ENCODE data around the gene HOXB3. TPM values are rescaled to one million over a fixed set of nuclear protein-coding genes. Genes with fewer than 3 reads are reported as not detected.

Gene HOXB3
- polyA plus RNA-seq, 1 of the 3 experiments (the other 2 are of a cell fraction): 0.46 TPM

DNA sequence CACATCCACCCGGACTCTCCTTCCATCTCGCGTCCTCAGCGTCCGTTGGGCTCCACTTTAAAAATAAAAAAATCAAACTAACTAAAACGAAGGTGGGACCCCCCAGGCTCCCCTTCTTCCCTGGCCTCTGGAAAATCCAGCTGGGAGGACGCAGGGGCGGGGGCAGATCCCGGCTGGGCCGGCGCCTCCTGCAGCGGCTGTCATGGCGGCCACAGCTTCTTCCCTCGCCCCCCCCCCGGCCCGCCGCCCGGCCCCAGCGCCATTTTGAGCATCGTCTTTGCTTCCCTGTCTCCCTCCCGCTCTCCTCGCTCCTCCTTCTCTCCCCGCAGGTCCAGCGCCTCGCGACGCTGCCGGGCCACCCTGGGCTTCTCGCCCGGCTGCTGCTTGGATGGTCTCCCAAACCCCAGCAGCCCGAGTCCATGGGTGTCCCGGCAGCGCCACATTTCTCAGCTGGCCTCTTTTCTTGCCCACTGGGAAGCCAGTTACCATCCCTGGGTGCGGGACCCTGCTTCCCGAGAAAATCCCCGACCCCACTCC is 48.4 kb downstream of the HOXB3 start:
- H3K79me2 ChIP-seq (ENCODE audit: insufficient read depth): no peaks in the 10 kb centered on the region
- peaks cover 12% of the 10 kb centered on the region for H3F3A ChIP-seq (replicated peaks; ENCODE audit: insufficient read depth)
- no peaks in the 10 kb centered on the region for H3K4me1 ChIP-seq (ENCODE audit: control insufficient read depth in 1 of 2, insufficient read depth in 2 of 2, low read depth in 1 of 2, low read length in 1 of 2)
- H3K9me3 ChIP-seq: no peaks in the 10 kb centered on the region
- 40% methylated on average over 33 of the region's 36 CpGs for WGBS (ENCODE audit: low lambda C conversion rate)
- no peak for TF ChIP-seq ELF1 (IDR thresholded peaks at IDR 0.05)
- TF ChIP-seq, protein P1, sequence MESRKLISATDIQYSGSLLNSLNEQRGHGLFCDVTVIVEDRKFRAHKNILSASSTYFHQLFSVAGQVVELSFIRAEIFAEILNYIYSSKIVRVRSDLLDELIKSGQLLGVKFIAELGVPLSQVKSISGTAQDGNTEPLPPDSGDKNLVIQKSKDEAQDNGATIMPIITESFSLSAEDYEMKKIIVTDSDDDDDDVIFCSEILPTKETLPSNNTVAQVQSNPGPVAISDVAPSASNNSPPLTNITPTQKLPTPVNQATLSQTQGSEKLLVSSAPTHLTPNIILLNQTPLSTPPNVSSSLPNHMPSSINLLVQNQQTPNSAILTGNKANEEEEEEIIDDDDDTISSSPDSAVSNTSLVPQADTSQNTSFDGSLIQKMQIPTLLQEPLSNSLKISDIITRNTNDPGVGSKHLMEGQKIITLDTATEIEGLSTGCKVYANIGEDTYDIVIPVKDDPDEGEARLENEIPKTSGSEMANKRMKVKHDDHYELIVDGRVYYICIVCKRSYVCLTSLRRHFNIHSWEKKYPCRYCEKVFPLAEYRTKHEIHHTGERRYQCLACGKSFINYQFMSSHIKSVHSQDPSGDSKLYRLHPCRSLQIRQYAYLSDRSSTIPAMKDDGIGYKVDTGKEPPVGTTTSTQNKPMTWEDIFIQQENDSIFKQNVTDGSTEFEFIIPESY (IDR thresholded peaks at IDR 0.05; ENCODE audit: borderline replicate concordance, low read depth): no peak
- peak; percentile 72; the same call in 1 of the 2 replicates for TF ChIP-seq YY1 (IDR thresholded peaks at IDR 0.05; ENCODE audit: low read depth)
- TF ChIP-seq GABPA (IDR thresholded peaks at IDR 0.05; ENCODE audit: low read depth): no peak
- TF ChIP-seq RAD21 (IDR thresholded peaks at IDR 0.05; ENCODE audit: low read length): no peak
- ChIA-PET POLR2A (no interaction called here), CTCF (interaction anchor here (0.6 to 1.9 kb wide), 3 partner anchors 13 to 383 kb away, joined by 3 to 4 read pairs (median 4); no protein-coding TSS in a partner anchor)
- H3K4me3 ChIP-seq (ENCODE audit: low read depth in 2 of 2, low read length in 1 of 2): peak overlapping the region in 1 of 2 experiments; percentile 5; a peak in 2 of 4 replicates
- H3K9ac ChIP-seq: no peak overlapping the region
- peaks cover 95% of the 10 kb centered on the region for H3K27me3 ChIP-seq (ENCODE audit: insufficient read depth)
- no peaks in the 10 kb centered on the region for H3K9me2 ChIP-seq
- DNase-seq: peak; percentile 44
- H3K27ac ChIP-seq (ENCODE audit: low read depth in 2 of 2, low read length in 1 of 2): no peak overlapping the region
- H3K36me3 ChIP-seq (replicated peaks in 1 of 2; ENCODE audit: control insufficient read depth in 1 of 2, insufficient read depth in 2 of 2, low read length in 1 of 2): no peaks in the 10 kb centered on the region
- no peaks in the 10 kb centered on the region for H4K20me1 ChIP-seq (ENCODE audit: insufficient read depth)
- no peak overlapping the region for H3K4me2 ChIP-seq
- no peak overlapping the region; the same call in 1 of the 2 replicates for H2AFZ ChIP-seq (ENCODE audit: low read depth)

DNA sequence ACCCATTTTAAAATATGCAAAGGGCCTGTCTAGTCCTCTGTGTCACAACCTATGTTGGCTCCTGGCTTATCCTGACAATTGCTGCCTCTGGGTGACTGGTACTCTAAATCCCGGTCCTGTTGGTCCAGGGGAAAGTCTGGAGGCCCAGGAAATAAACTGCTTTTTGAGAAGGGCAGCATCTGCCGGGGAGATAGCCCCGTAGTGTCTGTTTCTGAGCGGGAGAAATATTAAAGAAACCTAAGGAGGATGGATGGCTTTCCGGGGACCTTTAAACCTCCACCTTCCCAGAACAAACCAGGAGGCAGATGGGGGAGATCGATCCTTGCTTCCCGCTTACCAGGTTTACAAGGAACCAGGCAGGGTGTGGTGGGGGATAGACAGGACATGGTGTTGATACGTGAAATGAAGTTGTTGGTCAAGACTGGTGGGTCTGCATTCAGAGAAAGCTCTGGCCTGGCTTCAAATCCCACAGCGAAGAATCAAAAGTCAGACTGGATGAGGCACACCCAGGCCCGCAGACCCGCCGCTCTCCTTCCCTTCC is 48.9 kb downstream of the HOXB3 start:
- H3K27me3 ChIP-seq (ENCODE audit: insufficient read depth): peaks cover 94% of the 10 kb centered on the region
- no peak for DNase-seq
- ChIA-PET CTCF (interaction anchor here (0.6 to 1.9 kb wide), 3 partner anchors 12 to 383 kb away, joined by 3 to 4 read pairs (median 4); no protein-coding TSS in a partner anchor), POLR2A (no interaction called here)
- H3K9ac ChIP-seq: no peak overlapping the region
- H3K9me3 ChIP-seq: no peaks in the 10 kb centered on the region
- no peaks in the 10 kb centered on the region for H3K36me3 ChIP-seq (replicated peaks in 1 of 2; ENCODE audit: control insufficient read depth in 1 of 2, insufficient read depth in 2 of 2, low read length in 1 of 2)
- 36% methylated on average over 12 of the region's 12 CpGs for WGBS (ENCODE audit: low lambda C conversion rate)
- TF ChIP-seq, protein P2, sequence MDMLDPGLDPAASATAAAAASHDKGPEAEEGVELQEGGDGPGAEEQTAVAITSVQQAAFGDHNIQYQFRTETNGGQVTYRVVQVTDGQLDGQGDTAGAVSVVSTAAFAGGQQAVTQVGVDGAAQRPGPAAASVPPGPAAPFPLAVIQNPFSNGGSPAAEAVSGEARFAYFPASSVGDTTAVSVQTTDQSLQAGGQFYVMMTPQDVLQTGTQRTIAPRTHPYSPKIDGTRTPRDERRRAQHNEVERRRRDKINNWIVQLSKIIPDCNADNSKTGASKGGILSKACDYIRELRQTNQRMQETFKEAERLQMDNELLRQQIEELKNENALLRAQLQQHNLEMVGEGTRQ (IDR thresholded peaks at IDR 0.05; ENCODE audit: borderline replicate concordance, low read depth, low read length): no peak
- TF ChIP-seq MXI1 (IDR thresholded peaks at IDR 0.05; ENCODE audit: low read depth, low read length) (no peak), TCF12 (IDR thresholded peaks at IDR 0.05) (no peak), YY1 (IDR thresholded peaks at IDR 0.05; ENCODE audit: low read depth) (no peak), GATA2 (CRISPR knock-in tag; IDR thresholded peaks at IDR 0.05) (no peak), POLR2AphosphoS5 (IDR thresholded peaks at IDR 0.05; ENCODE audit: low read depth, low read length) (no peak), RCOR1 (IDR thresholded peaks at IDR 0.05; ENCODE audit: low read length) (no peak), FOXM1 (IDR thresholded peaks at IDR 0.05; ENCODE audit: low read depth) (no peak), TAF1 (IDR thresholded peaks at IDR 0.05; ENCODE audit: borderline replicate concordance, low read depth, low read length) (no peak), JUND (IDR thresholded peaks at IDR 0.05) (no peak)
- TF ChIP-seq, protein P3, sequence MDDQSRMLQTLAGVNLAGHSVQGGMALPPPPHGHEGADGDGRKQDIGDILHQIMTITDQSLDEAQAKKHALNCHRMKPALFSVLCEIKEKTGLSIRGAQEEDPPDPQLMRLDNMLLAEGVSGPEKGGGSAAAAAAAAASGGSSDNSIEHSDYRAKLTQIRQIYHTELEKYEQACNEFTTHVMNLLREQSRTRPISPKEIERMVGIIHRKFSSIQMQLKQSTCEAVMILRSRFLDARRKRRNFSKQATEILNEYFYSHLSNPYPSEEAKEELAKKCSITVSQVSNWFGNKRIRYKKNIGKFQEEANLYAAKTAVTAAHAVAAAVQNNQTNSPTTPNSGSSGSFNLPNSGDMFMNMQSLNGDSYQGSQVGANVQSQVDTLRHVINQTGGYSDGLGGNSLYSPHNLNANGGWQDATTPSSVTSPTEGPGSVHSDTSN (IDR thresholded peaks at IDR 0.05): no peak
- TF ChIP-seq, protein P4, sequence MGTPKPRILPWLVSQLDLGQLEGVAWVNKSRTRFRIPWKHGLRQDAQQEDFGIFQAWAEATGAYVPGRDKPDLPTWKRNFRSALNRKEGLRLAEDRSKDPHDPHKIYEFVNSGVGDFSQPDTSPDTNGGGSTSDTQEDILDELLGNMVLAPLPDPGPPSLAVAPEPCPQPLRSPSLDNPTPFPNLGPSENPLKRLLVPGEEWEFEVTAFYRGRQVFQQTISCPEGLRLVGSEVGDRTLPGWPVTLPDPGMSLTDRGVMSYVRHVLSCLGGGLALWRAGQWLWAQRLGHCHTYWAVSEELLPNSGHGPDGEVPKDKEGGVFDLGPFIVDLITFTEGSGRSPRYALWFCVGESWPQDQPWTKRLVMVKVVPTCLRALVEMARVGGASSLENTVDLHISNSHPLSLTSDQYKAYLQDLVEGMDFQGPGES (IDR thresholded peaks at IDR 0.05; ENCODE audit: low read depth, low read length): no peak
- TF ChIP-seq, protein P5, sequence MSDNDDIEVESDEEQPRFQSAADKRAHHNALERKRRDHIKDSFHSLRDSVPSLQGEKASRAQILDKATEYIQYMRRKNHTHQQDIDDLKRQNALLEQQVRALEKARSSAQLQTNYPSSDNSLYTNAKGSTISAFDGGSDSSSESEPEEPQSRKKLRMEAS (IDR thresholded peaks at IDR 0.05; ENCODE audit: low read depth): no peak
- TF ChIP-seq, protein P6, sequence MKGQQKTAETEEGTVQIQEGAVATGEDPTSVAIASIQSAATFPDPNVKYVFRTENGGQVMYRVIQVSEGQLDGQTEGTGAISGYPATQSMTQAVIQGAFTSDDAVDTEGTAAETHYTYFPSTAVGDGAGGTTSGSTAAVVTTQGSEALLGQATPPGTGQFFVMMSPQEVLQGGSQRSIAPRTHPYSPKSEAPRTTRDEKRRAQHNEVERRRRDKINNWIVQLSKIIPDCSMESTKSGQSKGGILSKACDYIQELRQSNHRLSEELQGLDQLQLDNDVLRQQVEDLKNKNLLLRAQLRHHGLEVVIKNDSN (IDR thresholded peaks at IDR 0.05; ENCODE audit: borderline replicate concordance, low read depth): no peak
- TF ChIP-seq, protein P1 (IDR thresholded peaks at IDR 0.05; ENCODE audit: borderline replicate concordance, low read depth): no peak
- no peak overlapping the region for H2AFZ ChIP-seq (ENCODE audit: low read depth)
- H3K4me3 ChIP-seq (ENCODE audit: low read depth in 2 of 2, low read length in 1 of 2): no peak overlapping the region
- H3K27ac ChIP-seq (ENCODE audit: low read depth in 2 of 2, low read length in 1 of 2): no peak overlapping the region
- H3K4me2 ChIP-seq: no peak overlapping the region
- H3F3A ChIP-seq (replicated peaks; ENCODE audit: insufficient read depth): peaks cover 16% of the 10 kb centered on the region
- no peaks in the 10 kb centered on the region for H3K79me2 ChIP-seq (ENCODE audit: insufficient read depth)
- no peaks in the 10 kb centered on the region for H3K4me1 ChIP-seq (ENCODE audit: control insufficient read depth in 1 of 2, insufficient read depth in 2 of 2, low read depth in 1 of 2, low read length in 1 of 2)
- no peaks in the 10 kb centered on the region for H3K9me2 ChIP-seq
- no peaks in the 10 kb centered on the region for H4K20me1 ChIP-seq (ENCODE audit: insufficient read depth)
